ENCODE measurements around the gene CCDC178.

- TF ChIP-seq CTCF (IDR thresholded peaks at IDR 0.05; ENCODE audit: poor library complexity, severe bottlenecking) (no peak), REST (IDR thresholded peaks at IDR 0.05; ENCODE audit: borderline replicate concordance) (no peak), POLR2AphosphoS5 (IDR thresholded peaks at IDR 0.05) (no peak), SMC3 (conservative IDR thresholded peaks at IDR 0.05; ENCODE audit: poor library complexity) (no peak), TAF1 (IDR thresholded peaks at IDR 0.05; ENCODE audit: low read depth) (no peak)
Observed at GRCh38 chr18:33277431-33277830, 163.1 kb downstream of the CCDC178 start.
